A673 (cell line): ENCODE measurements around the gene PODXL. TPM values are rescaled to one million over a fixed set of nuclear protein-coding genes. Genes with fewer than 3 reads are reported as not detected.

ENCODE experiments used
- BruUV-seq: library from RNA; stranded (reverse); fragments of 400-500 nt; replicated peaks from 2 replicates; lab custom pipeline; 2021; lab: Mats Ljungman, UMichigan
- CTCF ChIA-PET: fragments of 300-600 bp; sonication (Branson Sonifier 250); formaldehyde crosslinking; loops from one replicate; lab custom pipeline; 2022; ENCODE audit warnings: antibody characterized with exemption; lab: Charles Lee
- POLR2A ChIA-PET: fragments of 300-600 bp; sonication (Branson Sonifier 250); formaldehyde crosslinking; loops from one replicate; lab custom pipeline; 2022; ENCODE audit warnings: antibody characterized with exemption; ENCODE audit not compliant: low non-redundant PET; lab: Charles Lee
- DNase-seq: peaks from one replicate; pipeline ENCODE4 v3.0.0-alpha.2; 2015; ENCODE audit warnings: low spot score
- H3K27ac ChIP-seq: fragments of 200-600 bp; sonication (generic); 2 replicates; pipeline ENCODE4 v1.5.1; 2016; ENCODE audit warnings: mixed run types, low read depth, mild to moderate bottlenecking, mixed read lengths, antibody characterized with exemption, low read length; ENCODE audit not compliant: poor library complexity, severe bottlenecking
- H3K27me3 ChIP-seq: fragments of 200-600 bp; sonication (generic); replicated peaks from 2 replicates; pipeline ENCODE4 v1.6.1; 2017; ENCODE audit warnings: mixed run types, low read depth, mild to moderate bottlenecking, mixed read lengths, antibody characterized with exemption, low read length; ENCODE audit not compliant: insufficient read depth, poor library complexity
- H3K36me3 ChIP-seq: fragments of 200-600 bp; sonication (generic); 2 replicates; pipeline ENCODE4 v1.6.1; 2016; ENCODE audit warnings: mixed run types, mild to moderate bottlenecking, mixed read lengths, antibody characterized with exemption, low read length; ENCODE audit not compliant: insufficient read depth, poor library complexity, severe bottlenecking
- H3K4me1 ChIP-seq: fragments of 200-600 bp; sonication (generic); 2 replicates; pipeline ENCODE4 v1.6.1; 2017; ENCODE audit warnings: mixed run types, mild to moderate bottlenecking, mixed read lengths, antibody characterized with exemption, low read length; ENCODE audit not compliant: insufficient read depth, poor library complexity, severe bottlenecking
- H3K4me3 ChIP-seq: fragments of 200-600 bp; sonication (generic); 2 replicates; pipeline ENCODE4 v1.5.1; 2016; ENCODE audit warnings: low read depth, mixed run types, mild to moderate bottlenecking, mixed read lengths, low read length; ENCODE audit not compliant: poor library complexity, severe bottlenecking
- H3K9me3 ChIP-seq: fragments of 200-600 bp; sonication (generic); 2 replicates; pipeline ENCODE4 v1.6.1; 2016; ENCODE audit warnings: mixed run types, low read depth, mild to moderate bottlenecking, mixed read lengths, antibody characterized with exemption, low read length; ENCODE audit not compliant: poor library complexity, severe bottlenecking
- CTCF ChIP-seq: fragments of 300-800, 200-600 bp; sonication (generic); conservative IDR thresholded peaks from 2 replicates; pipeline ENCODE4 v1.5.1; 2017; ENCODE audit warnings: low read depth, mild to moderate bottlenecking, antibody characterized with exemption, low read length, moderate library complexity, mixed read lengths
- EZH2 ChIP-seq: fragments of 200-600 bp; sonication (generic); IDR thresholded peaks from 2 replicates; pipeline ENCODE4 v1.6.1; 2017; ENCODE audit warnings: borderline replicate concordance, low read depth, mild to moderate bottlenecking, mixed read lengths, antibody characterized with exemption, low read length; ENCODE audit not compliant: poor library complexity, severe bottlenecking
- intact Hi-C: fragments of 100-400 bp; cut with micrococcal nuclease; formaldehyde crosslinking; loops from one replicate; pipeline ENCODE4 v1.10.0; 2022; ENCODE audit not compliant: unreplicated experiment
- total RNA-seq: library from RNA; stranded (reverse); gene quantifications from 2 replicates; pipeline ENCODE4 v1.2.3, GENCODE V29; 2021

The PODXL gene
- total RNA-seq, 1 experiment from 2014 or later, result 22.1 TPM

GRCh38 chr7:131476740-131477139, 79.7 kb downstream of the PODXL start:
- peaks cover 20% of the 10 kb centered on the region for H3K36me3 ChIP-seq
- CTCF ChIA-PET, result no interaction called here
- H3K27ac ChIP-seq, result no peak overlapping the region
- POLR2A ChIA-PET, result no interaction called here
- no peaks in the 10 kb centered on the region for H3K9me3 ChIP-seq
- no TSS peak for BruUV-seq
- DNase-seq, result no peak
- TF ChIP-seq EZH2, result no peak
- TF ChIP-seq CTCF, result no peak
- peaks cover 15% of the 10 kb centered on the region for H3K4me1 ChIP-seq
- H3K4me3 ChIP-seq, result no peak overlapping the region
- no peaks in the 10 kb centered on the region for H3K27me3 ChIP-seq
- intact Hi-C loops, result no loop called here

DNA sequence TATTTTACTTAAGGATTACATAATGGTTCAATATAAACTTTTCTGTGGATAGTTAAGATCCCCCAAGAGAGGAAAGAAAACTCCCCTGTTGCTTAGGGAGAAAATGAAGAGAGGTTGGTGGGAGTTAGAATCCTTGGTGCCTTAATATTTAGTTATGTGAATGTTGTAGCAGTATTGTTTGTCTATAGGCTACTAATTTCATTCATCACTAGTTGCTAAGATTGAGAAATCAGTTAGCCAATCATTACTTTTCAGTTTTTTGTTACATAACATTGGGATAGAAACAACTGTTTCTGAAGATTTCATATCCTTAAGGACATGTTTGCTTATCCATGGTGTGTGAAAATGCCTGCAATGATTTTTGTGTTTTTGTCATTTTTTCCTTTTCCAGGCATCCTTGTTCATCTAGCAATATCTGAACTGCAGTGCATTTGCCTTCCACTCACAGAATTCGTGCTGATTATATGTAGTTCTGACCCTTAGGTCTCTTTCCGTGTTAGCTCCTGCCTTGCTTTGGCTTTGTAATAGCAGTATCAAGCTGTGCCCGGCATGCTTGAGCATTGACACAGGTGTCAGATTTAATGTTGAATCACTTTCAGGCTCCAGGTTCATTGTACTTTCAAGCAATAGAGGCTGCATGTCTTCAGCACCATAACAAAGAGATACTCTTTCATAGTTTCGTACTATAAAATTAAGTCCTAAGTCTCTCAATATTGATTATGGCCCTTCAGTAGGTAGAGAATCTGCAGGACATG, 85.0 kb downstream of the PODXL start:
- TF ChIP-seq CTCF (no peak), EZH2 (no peak)
- H3K27me3 ChIP-seq, result no peaks in the 10 kb centered on the region
- H3K36me3 ChIP-seq, result peaks cover 63% of the 10 kb centered on the region
- CTCF ChIA-PET, result no interaction called here
- no peaks in the 10 kb centered on the region for H3K4me1 ChIP-seq
- intact Hi-C loops, result no loop called here
- no TSS peak for BruUV-seq
- H3K9me3 ChIP-seq, result no peaks in the 10 kb centered on the region
- H3K27ac ChIP-seq, result no peak overlapping the region
- no peak overlapping the region for H3K4me3 ChIP-seq
- DNase-seq, result no peak
- POLR2A ChIA-PET, result no interaction called here

GRCh38 chr7:131467788-131468187, 88.6 kb downstream of the PODXL start:
- POLR2A ChIA-PET, result interaction anchor here (0.6 kb wide), 1 partner anchor 11 kb away, joined by 3 read pairs; no protein-coding TSS in a partner anchor
- intact Hi-C loops, result no loop called here
- TF ChIP-seq CTCF (no peak), EZH2 (no peak)
- no peak for DNase-seq
- no peaks in the 10 kb centered on the region for H3K4me1 ChIP-seq
- BruUV-seq, result no TSS peak
- CTCF ChIA-PET, result no interaction called here
- H3K4me3 ChIP-seq, result no peak overlapping the region
- H3K27me3 ChIP-seq, result no peaks in the 10 kb centered on the region
- no peaks in the 10 kb centered on the region for H3K9me3 ChIP-seq
- H3K36me3 ChIP-seq, result peaks cover 75% of the 10 kb centered on the region
- H3K27ac ChIP-seq, result no peak overlapping the region
